ENCODE measurements around the gene UGT2A1. TPM values are rescaled to one million over a fixed set of nuclear protein-coding genes. Genes with fewer than 3 reads are reported as not detected.

Gene UGT2A1
- total and polyA plus RNA-seq, 2 of the 8 experiments (the other 6 are each of a cell fraction or from before 2014, with no cell fraction given) = 0.19 TPM; not detected in 1

DNA sequence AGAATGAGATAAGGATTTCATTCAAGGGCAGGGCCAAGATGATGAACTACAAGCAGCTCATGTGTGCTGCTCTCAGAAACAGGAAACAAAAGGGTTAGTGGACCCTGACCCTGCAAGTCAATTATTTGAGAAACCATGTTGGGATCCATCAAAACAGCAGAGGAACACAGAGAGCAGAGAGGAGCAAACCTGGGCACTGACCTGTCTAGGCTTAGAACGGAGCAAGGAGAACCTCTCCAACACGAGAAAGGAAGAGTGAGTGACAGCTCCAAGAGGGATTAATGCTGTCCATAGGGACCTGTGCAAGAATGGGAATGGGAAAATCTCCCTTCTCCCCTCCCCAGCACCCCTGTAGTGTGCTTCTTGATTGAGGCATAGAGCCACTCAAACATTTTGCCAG, 103.4 kb downstream of the UGT2A1 start:
- Histone ChIP-seq H3K23me2 (ENCODE audit: low read depth, low read length) (no peaks in the 10 kb centered on the region), H3K9me3 (ENCODE audit: insufficient read depth in 2 of 2, low read depth in 1 of 2, low read length in 1 of 2) (no peaks in the 10 kb centered on the region), H4K5ac (ENCODE audit: insufficient read length, low read depth, low read length) (no peak overlapping the region), H4K8ac (ENCODE audit: extremely low read depth, insufficient read depth, low read length) (no peak overlapping the region), H3K56ac (replicated peaks; ENCODE audit: insufficient read length, low read depth, low read length) (no peak overlapping the region), H4K91ac (replicated peaks; ENCODE audit: insufficient read length, low read length) (no peak overlapping the region), H3K27me3 (replicated peaks in 1 of 4; ENCODE audit: control insufficient read depth in 3 of 4, extremely low read depth in 1 of 4, insufficient read depth in 3 of 4, low read length in 3 of 4) (no peaks in the 10 kb centered on the region), H2BK15ac (ENCODE audit: low read length) (no peak overlapping the region), H4K20me1 (replicated peaks in 1 of 2; ENCODE audit: control insufficient read depth in 1 of 2, insufficient read depth in 2 of 2, low read length in 2 of 2) (no peaks in the 10 kb centered on the region), H2BK120ac (replicated peaks; ENCODE audit: low read depth, low read length) (no peak overlapping the region), H3K36me3 (ENCODE audit: control insufficient read depth in 2 of 4, insufficient read depth in 4 of 4, low read length in 3 of 4) (no peaks in the 10 kb centered on the region), H2AFZ (ENCODE audit: low read length) (no peak overlapping the region), H3K23ac (ENCODE audit: insufficient read length) (no peak overlapping the region), H3K18ac (ENCODE audit: extremely low read depth, low read length) (no peak overlapping the region), H3K27ac (ENCODE audit: low read depth, low read length) (no peak overlapping the region), H2BK12ac (ENCODE audit: low read depth, low read length) (no peak overlapping the region), H3K4me1 (replicated peaks in 1 of 4; ENCODE audit: control insufficient read depth in 3 of 4, insufficient read depth in 4 of 4, low read length in 3 of 4) (no peaks in the 10 kb centered on the region), H2BK5ac (ENCODE audit: low read depth, low read length) (no peak overlapping the region), H3K4me2 (ENCODE audit: insufficient read depth in 1 of 2, low read depth in 2 of 2, low read length in 2 of 2) (no peak overlapping the region), H3K14ac (ENCODE audit: insufficient read length) (no peak overlapping the region), H3K4me3 (ENCODE audit: extremely low read depth in 1 of 4, insufficient read depth in 2 of 4, low read depth in 3 of 4, low read length in 4 of 4) (no peak overlapping the region), H3K9ac (replicated peaks in 1 of 4; ENCODE audit: extremely low read depth in 1 of 4, low read depth in 3 of 4, low read length in 3 of 4) (no peak overlapping the region), H3K79me1 (ENCODE audit: low read depth, low read length) (no peaks in the 10 kb centered on the region), H3K4ac (replicated peaks; ENCODE audit: insufficient read length, low read depth, low read length) (no peak overlapping the region), H3K79me2 (ENCODE audit: control insufficient read depth in 1 of 2, insufficient read depth in 2 of 2, low read length in 2 of 2) (no peaks in the 10 kb centered on the region), H2BK20ac (ENCODE audit: low read length) (no peak overlapping the region), H2AK5ac (ENCODE audit: low read depth, low read length) (no peak overlapping the region)
- 100% methylated on average over 2 of the region's 2 CpGs; no CpG with 5 or more reads in 1 of the 2 experiments for WGBS, 2 experiments (ENCODE audit: extremely low coverage in 1 of 2, insufficient coverage in 1 of 2, insufficient read length in 1 of 2, insufficient replicate concordance in 2 of 2, low coverage in 1 of 2, low lambda C conversion rate in 2 of 2, missing lambda C conversion rate in 1 of 2)
- ChIA-PET CTCF (ENCODE audit: partially characterized antibody) (interaction anchor here (0.7 to 1.5 kb wide), 2 partner anchors 32 to 231 kb away, joined by 3 to 5 read pairs; no protein-coding TSS in a partner anchor), POLR2A (ENCODE audit: partially characterized antibody) (no interaction called here)
- FAIRE-seq = no peak
- no peak for DNase-seq (ENCODE audit: low read depth in 1 of 2, low spot score in 2 of 2)
- TF ChIP-seq KDM1A (IDR thresholded peaks at IDR 0.05; ENCODE audit: borderline replicate concordance, low read length) (no peak), CREB1 (IDR thresholded peaks at IDR 0.05) (no peak), EGR1 (IDR thresholded peaks at IDR 0.05; ENCODE audit: borderline replicate concordance, low read depth, low read length) (no peak), SIN3A (conservative IDR thresholded peaks at IDR 0.05 in 1 of 2, IDR thresholded peaks at IDR 0.05 in 1 of 2; ENCODE audit: low read depth in 1 of 2, low read length in 2 of 2) (no peak), ATF2 (IDR thresholded peaks at IDR 0.05; ENCODE audit: low read length) (no peak), GTF2F1 (IDR thresholded peaks at IDR 0.05; ENCODE audit: borderline replicate concordance, low read depth, low read length) (no peak), EZH2 (IDR thresholded peaks at IDR 0.05; ENCODE audit: low read depth, low read length, severe bottlenecking) (no peak), BACH1 (IDR thresholded peaks at IDR 0.05; ENCODE audit: low read length) (no peak), CTBP2 (IDR thresholded peaks at IDR 0.05; ENCODE audit: borderline replicate concordance, insufficient read depth, insufficient read length, low read length) (no peak), SAP30 (IDR thresholded peaks at IDR 0.05; ENCODE audit: insufficient read depth, insufficient replicate concordance, low read length) (no peak), SIX5 (IDR thresholded peaks at IDR 0.05; ENCODE audit: low read depth, low read length) (no peak)
- TF ChIP-seq, protein P1, sequence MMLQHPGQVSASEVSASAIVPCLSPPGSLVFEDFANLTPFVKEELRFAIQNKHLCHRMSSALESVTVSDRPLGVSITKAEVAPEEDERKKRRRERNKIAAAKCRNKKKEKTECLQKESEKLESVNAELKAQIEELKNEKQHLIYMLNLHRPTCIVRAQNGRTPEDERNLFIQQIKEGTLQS (IDR thresholded peaks at IDR 0.05; ENCODE audit: insufficient read depth, low read depth, low read length) = no peak

All from H1 (cell line).